GM12878 (cell line): Measurements from ENCODE around the gene SURF6. TPM values are rescaled to one million over a fixed set of nuclear protein-coding genes. Genes with fewer than 3 reads are reported as not detected.

Source experiments
- ATAC-seq: fragments of 200-7000 bp; cut with Tn5 transposase; 3 replicates; pipeline ENCODE4 v1.9.1; 2020; ENCODE audit warnings: mild to moderate bottlenecking, moderate library complexity
- BruUV-seq: library from RNA; stranded (reverse); fragments of 400-500 nt; replicated peaks from 2 replicates; lab custom pipeline; 2021; lab: Mats Ljungman, UMichigan
- CTCF ChIA-PET: fragments of 300-600 bp; sonication (Branson Sonifier 250); formaldehyde crosslinking; extraction: SDS; loops from one replicate; lab custom pipeline; 2021; ENCODE audit warnings: inconsistent platforms; lab: Yijun Ruan, JAX
- POLR2A ChIA-PET: fragments of 350-600 bp; formaldehyde crosslinking; extraction: SDS; loops from one replicate; lab custom pipeline; 2021; ENCODE audit warnings: inconsistent platforms; lab: Charles Lee
- RAD21 ChIA-PET: fragments of 300-600 bp; sonication (Branson Sonifier 250); formaldehyde crosslinking; loops from one replicate; lab custom pipeline; 2023; ENCODE audit warnings: antibody characterized with exemption; ENCODE audit not compliant: unreplicated experiment; lab: Charles Lee
- SMC1A ChIA-PET: fragments of 300-600 bp; sonication (Branson Sonifier 250); formaldehyde crosslinking; loops from one replicate; lab custom pipeline; 2023; ENCODE audit not compliant: unreplicated experiment, uncharacterized antibody; lab: Charles Lee
- DNase-seq: peaks from one replicate; pipeline ENCODE4 v3.0.0-alpha.2; 2011; ENCODE audit warnings: low read depth, low spot score
- FAIRE-seq: peaks from 3 replicates; lab custom pipeline; 2011; peaks lifted over from hg19 to GRCh38; lab: Jason Lieb, UNC
- H2AFZ ChIP-seq: 2 replicates; pipeline ENCODE4 v1.6.0; 2011; ENCODE audit warnings: low read depth, low read length, control low read depth; ENCODE audit not compliant: control insufficient read depth
- H3K27ac ChIP-seq: 2 replicates; pipeline ENCODE4 v1.5.1; 2011; ENCODE audit warnings: control low read depth; ENCODE audit not compliant: control insufficient read depth, insufficient read depth
- H3K27me3 ChIP-seq, 2 experiments: replicated peaks in 1 of 2; 2 replicates each; pipeline versions ENCODE4 v1.6.0 to v1.6.1; 2011; ENCODE audit warnings: low read length in 1 of 2; ENCODE audit not compliant: control insufficient read depth in 2 of 2, insufficient read depth in 2 of 2
- H3K36me3 ChIP-seq, 2 experiments: 2 replicates each; pipeline ENCODE4 v1.5.1; 2011; ENCODE audit warnings: low read length in 1 of 2; ENCODE audit not compliant: control insufficient read depth in 2 of 2, insufficient read depth in 2 of 2
- H3K4me1 ChIP-seq: 2 replicates; pipeline ENCODE4 v1.6.1; 2011; ENCODE audit warnings: mild to moderate bottlenecking, low read length, moderate library complexity, mixed read lengths; ENCODE audit not compliant: control insufficient read depth, insufficient read depth
- H3K4me2 ChIP-seq: 2 replicates; pipeline ENCODE4 v1.6.0; 2011; ENCODE audit warnings: control low read depth; ENCODE audit not compliant: control insufficient read depth, insufficient read depth
- H3K4me3 ChIP-seq: fragments of 200-600 bp; sonication (generic); 2 replicates; pipeline ENCODE4 v1.5.1; 2016
- H3K79me2 ChIP-seq: 2 replicates; pipeline ENCODE4 v1.6.0; 2011; ENCODE audit warnings: low read length; ENCODE audit not compliant: control insufficient read depth, insufficient read depth
- H3K9ac ChIP-seq: 2 replicates; pipeline ENCODE4 v1.8.0; 2011; ENCODE audit warnings: low read length, control low read depth, mixed read lengths; ENCODE audit not compliant: control insufficient read depth, insufficient read depth
- H3K9me3 ChIP-seq: replicated peaks from 3 replicates; pipeline ENCODE4 v1.5.1; 2011; ENCODE audit warnings: mild to moderate bottlenecking, low read length; ENCODE audit not compliant: control insufficient read depth, insufficient read depth
- H4K20me1 ChIP-seq: 2 replicates; pipeline ENCODE4 v1.6.0; 2011; ENCODE audit not compliant: control insufficient read depth, insufficient read depth
- BMI1 ChIP-seq: fragments of 450-650 bp; IDR thresholded peaks from 2 replicates; pipeline ENCODE4 v1.6.1; 2016; ENCODE audit warnings: mild to moderate bottlenecking, moderate library complexity, borderline replicate concordance
- CHD1 ChIP-seq: IDR thresholded peaks from 2 replicates; pipeline ENCODE4 v1.6.1; 2012; ENCODE audit warnings: low read depth, low read length, improper control_type of control experiment
- EED ChIP-seq: sonication (generic); IDR thresholded peaks from 2 replicates; pipeline ENCODE4 v1.6.1; 2016; ENCODE audit warnings: antibody characterized with exemption, low read depth
- EGR1 ChIP-seq, 2 experiments: IDR thresholded peaks; 1 replicate in 1 of 2; 2 replicates in 1 of 2; pipeline ENCODE4 v1.6.1; 2011 to 2012; ENCODE audit warnings: low read depth in 2 of 2, low read length in 2 of 2, borderline replicate concordance in 1 of 2, mild to moderate bottlenecking in 1 of 2, moderate library complexity in 1 of 2
- KAT2A ChIP-seq: conservative IDR thresholded peaks from 2 replicates; pipeline ENCODE4 v1.6.1; 2011; ENCODE audit warnings: low read depth, low read length; ENCODE audit not compliant: control insufficient read depth
- MAX ChIP-seq: IDR thresholded peaks from 2 replicates; pipeline ENCODE4 v1.6.1; 2012; ENCODE audit warnings: low read depth, low read length, improper control_type of control experiment
- PKNOX1 ChIP-seq: fragments of 450-650 bp; IDR thresholded peaks from 2 replicates; pipeline ENCODE4 v1.6.1; 2016; ENCODE audit warnings: mild to moderate bottlenecking
- RELB ChIP-seq: fragments of 450-650 bp; IDR thresholded peaks from 2 replicates; pipeline ENCODE4 v1.6.1; 2017; ENCODE audit warnings: low read depth, mild to moderate bottlenecking, moderate library complexity
- ZBTB40 ChIP-seq: fragments of 450-650 bp; IDR thresholded peaks from 2 replicates; pipeline ENCODE4 v1.6.1; 2016; ENCODE audit warnings: mild to moderate bottlenecking, moderate library complexity, borderline replicate concordance
- ZNF687 ChIP-seq: fragments of 450-650 bp; IDR thresholded peaks from 2 replicates; pipeline ENCODE4 v1.6.1; 2017; ENCODE audit warnings: mild to moderate bottlenecking, moderate library complexity
- ZSCAN29 ChIP-seq: fragments of 450-650 bp; IDR thresholded peaks from 2 replicates; pipeline ENCODE4 v1.6.1; 2017; ENCODE audit warnings: mild to moderate bottlenecking, moderate library complexity
- WGBS: methylation state at CpG from one replicate; pipeline ENCODE4 v1.1.6; 2016; ENCODE audit warnings: low lambda C conversion rate; ENCODE audit not compliant: insufficient replicate concordance, insufficient coverage; ENCODE audit errors: missing lambda C conversion rate; 5-methylcytosine and 5-hydroxymethylcytosine counted together
- in situ Hi-C: fragments of 300-500 bp; cut with MboI; formaldehyde crosslinking; loops from 9 replicates; pipeline ENCODE4 v1.14.3; 2018; ENCODE audit warnings: mixed read lengths
- intact Hi-C: fragments of 100-400 bp; cut with micrococcal nuclease; formaldehyde crosslinking; loops from one replicate; pipeline ENCODE4 v1.14.2; 2022; ENCODE audit not compliant: unreplicated experiment
- polyA plus RNA-seq, 11 experiments: library from polyadenylated mRNA; depleted of rRNA in 4 of 11; unstranded in 6 of 11; stranded (reverse) in 5 of 11; fragments of >200 nt; fragmentation: Nextera tagmentation in 4 of 11; fragmentation: Illumina TruSeq in 1 of 11; extraction: Ambion mirVana in 4 of 11; extraction: Trizol in 1 of 11; gene quantifications; 1 replicate in 1 of 11; 2 replicates in 10 of 11; pipeline versions ENCODE4 v1.2.1 to v1.2.3, GENCODE V29; 2011 to 2016; ENCODE audit warnings: inconsistent platforms in 2 of 11, missing spikeins in 2 of 11, low read depth in 1 of 11
- total RNA-seq, 4 experiments: library from RNA; depleted of rRNA in 3 of 4; stranded (reverse); fragments of >200 nt in 3 of 4; fragmentation: Illumina TruSeq in 1 of 4; extraction: Trizol in 1 of 4; gene quantifications; 2 replicates each; pipeline versions ENCODE4 v1.2.1 to v1.2.3, GENCODE V29; 2013 to 2021

Gene SURF6
- total and polyA plus RNA-seq, 10 of the 15 experiments (the other 5 are each of a cell fraction or from before 2014, with no cell fraction given), result 2.2 to 27.2 (median 15.1) TPM

- in situ Hi-C loops, result no loop called here
- FAIRE-seq, result no peak
- Histone ChIP-seq H3K9me3 (no peaks in the 10 kb centered on the region; the same call in 2 of the 3 replicates), H3K27ac (no peak overlapping the region), H2AFZ (no peak overlapping the region), H3K79me2 (peaks cover 24% of the 10 kb centered on the region), H3K4me3 (no peak overlapping the region), H3K9ac (no peak overlapping the region), H3K4me1 (no peaks in the 10 kb centered on the region), H4K20me1 (no peaks in the 10 kb centered on the region), H3K36me3 (no peaks in the 10 kb centered on the region), H3K27me3 (no peaks in the 10 kb centered on the region), H3K4me2 (no peak overlapping the region)
- DNase-seq, result no peak
- ATAC-seq, result no peak
- ChIA-PET CTCF (interaction anchor here (0.8 to 1.4 kb wide), 4 partner anchors 25 to 138 kb away, joined by 3 to 4 read pairs (median 4); no protein-coding TSS in a partner anchor), RAD21 (interaction anchor here (1.0 kb wide), 1 partner anchor 22 kb away, joined by 3 read pairs; no protein-coding TSS in a partner anchor), POLR2A (interaction anchor here (1.0 to 2.9 kb wide), 2 partner anchors 30 to 36 kb away, joined by 3 to 12 read pairs; partner anchors contain the start of genes MED22 and RPL7A), SMC1A (interaction anchor here (1.7 kb wide), 1 partner anchor 80 kb away, joined by 3 read pairs; no protein-coding TSS in a partner anchor)
- TF ChIP-seq EED (no peak), CHD1 (no peak), ZNF687 (no peak), ZBTB40 (no peak), RELB (no peak), ZSCAN29 (no peak), MAX (no peak), EGR1 (IDR thresholded peaks at IDR 0.05; ENCODE audit: borderline replicate concordance in 1 of 2, low read depth in 2 of 2, low read length in 2 of 2) (no peak), BMI1 (no peak), PKNOX1 (no peak), KAT2A (no peak)
- intact Hi-C loops, result loop anchor here (5.0 kb wide), 1 partner anchor 39 kb away; the partner anchor contains the start of gene REXO4
- 78% methylated on average over 1 of the region's 1 CpG for WGBS
- no TSS peak for BruUV-seq
These were observed 42.5 kb upstream of the SURF6 start for GRCh38 chr9:133378408-133378962.
